ENCODE results near the gene ZNF438.
"Not testable (repeated sequence)": the region's sequence is repeated elsewhere in the genome, so short reads cannot be mapped to it uniquely, and the experiment has no call there.

Gene ZNF438

DNA sequence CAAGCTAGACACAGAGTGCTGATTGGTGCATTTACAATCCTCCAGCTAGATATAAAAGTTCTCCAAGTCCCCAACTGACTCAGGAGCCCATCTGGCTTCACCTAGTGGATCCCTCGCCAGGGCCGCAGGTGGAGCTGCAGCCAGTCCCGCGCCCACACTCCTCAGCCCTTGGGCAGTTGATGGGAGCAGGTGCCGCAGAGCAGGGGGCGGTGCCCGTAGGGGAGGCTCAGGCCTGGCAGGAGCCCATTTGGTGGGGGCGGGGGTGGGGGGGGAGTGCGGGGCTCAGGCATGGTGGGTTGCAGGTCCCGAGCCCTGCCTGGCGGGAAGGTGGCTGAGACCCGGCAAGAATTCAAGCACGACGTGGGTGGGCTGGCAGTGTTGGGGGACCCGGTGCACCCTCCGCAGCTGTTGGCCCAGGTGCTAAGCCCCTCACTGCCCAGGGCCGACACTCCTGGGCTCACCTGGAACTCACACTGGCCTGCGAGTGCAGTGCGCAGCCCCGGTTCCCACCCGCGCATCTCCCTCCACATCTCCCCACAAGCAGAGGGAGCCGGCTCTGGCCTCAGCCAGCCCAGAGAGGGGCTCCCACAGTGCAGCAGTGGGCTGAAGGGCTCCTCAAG lies 101.7 kb downstream of the ZNF438 start:
- no peaks in the 10 kb centered on the region for H3K79me2 ChIP-seq (ENCODE audit: insufficient read depth, low read length)
- no peaks in the 10 kb centered on the region for H3K27me3 ChIP-seq (ENCODE audit: insufficient read depth, low read length, poor library complexity)
- no peak overlapping the region for H3K27ac ChIP-seq (ENCODE audit: low read length)
- TF ChIP-seq, protein P1, sequence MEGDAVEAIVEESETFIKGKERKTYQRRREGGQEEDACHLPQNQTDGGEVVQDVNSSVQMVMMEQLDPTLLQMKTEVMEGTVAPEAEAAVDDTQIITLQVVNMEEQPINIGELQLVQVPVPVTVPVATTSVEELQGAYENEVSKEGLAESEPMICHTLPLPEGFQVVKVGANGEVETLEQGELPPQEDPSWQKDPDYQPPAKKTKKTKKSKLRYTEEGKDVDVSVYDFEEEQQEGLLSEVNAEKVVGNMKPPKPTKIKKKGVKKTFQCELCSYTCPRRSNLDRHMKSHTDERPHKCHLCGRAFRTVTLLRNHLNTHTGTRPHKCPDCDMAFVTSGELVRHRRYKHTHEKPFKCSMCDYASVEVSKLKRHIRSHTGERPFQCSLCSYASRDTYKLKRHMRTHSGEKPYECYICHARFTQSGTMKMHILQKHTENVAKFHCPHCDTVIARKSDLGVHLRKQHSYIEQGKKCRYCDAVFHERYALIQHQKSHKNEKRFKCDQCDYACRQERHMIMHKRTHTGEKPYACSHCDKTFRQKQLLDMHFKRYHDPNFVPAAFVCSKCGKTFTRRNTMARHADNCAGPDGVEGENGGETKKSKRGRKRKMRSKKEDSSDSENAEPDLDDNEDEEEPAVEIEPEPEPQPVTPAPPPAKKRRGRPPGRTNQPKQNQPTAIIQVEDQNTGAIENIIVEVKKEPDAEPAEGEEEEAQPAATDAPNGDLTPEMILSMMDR (IDR thresholded peaks at IDR 0.05; ENCODE audit: borderline replicate concordance, extremely low read depth, low read length, poor library complexity, severe bottlenecking): no peak
- H2AFZ ChIP-seq (ENCODE audit: low read depth, low read length): no peak overlapping the region
- no peak overlapping the region for H3K9ac ChIP-seq (ENCODE audit: low read depth, low read length)
- 0 out of 2 replicates have a peak, but pooled peaks cover 4% of the 10 kb centered on the region for H3K36me3 ChIP-seq (ENCODE audit: insufficient read depth, low read length)
- H3K4me2 ChIP-seq (ENCODE audit: insufficient read depth, low read length): no peak overlapping the region
- H4K20me1 ChIP-seq (ENCODE audit: insufficient read depth, low read length): no peaks in the 10 kb centered on the region
- no peak for DNase-seq
- peaks cover 14% of the 10 kb centered on the region for H3K4me1 ChIP-seq (ENCODE audit: insufficient read depth, low read length)
- ATAC-seq (ENCODE audit: insufficient read depth, low read depth): no peak
- H3K4me3 ChIP-seq (ENCODE audit: low read depth in 1 of 2, low read length in 2 of 2): no peak overlapping the region
- peaks cover 6% of the 10 kb centered on the region for H3K9me3 ChIP-seq (ENCODE audit: insufficient read depth, low read length, severe bottlenecking)

DNA sequence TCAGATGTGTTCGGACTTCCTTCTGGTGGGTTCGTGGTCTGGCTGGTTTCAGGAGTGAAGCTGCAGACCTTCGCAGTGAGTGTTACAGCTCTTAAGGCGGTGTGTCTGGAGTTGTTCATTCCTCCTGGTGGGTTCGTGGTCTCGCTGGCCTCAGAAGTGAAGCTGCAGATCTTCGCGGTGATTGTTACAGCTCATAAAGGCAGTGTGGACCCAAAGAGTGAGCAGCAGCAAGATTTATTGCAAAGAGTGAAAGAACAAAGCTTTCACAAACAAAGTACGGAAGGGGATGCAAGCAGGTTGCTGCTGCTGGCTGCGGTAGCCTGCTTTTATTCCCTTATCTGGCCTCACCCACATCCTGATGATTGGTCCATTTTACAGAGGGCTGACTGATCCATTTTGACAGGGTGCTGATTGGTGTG lies 102.3 kb downstream of the ZNF438 start:
- not testable (repeated sequence) for H2AFZ ChIP-seq (ENCODE audit: low read depth, low read length); H3K4me3 ChIP-seq (ENCODE audit: low read depth in 1 of 2, low read length in 2 of 2); H3K27me3 ChIP-seq (ENCODE audit: insufficient read depth, low read length, poor library complexity); H3K9ac ChIP-seq (ENCODE audit: low read depth, low read length); H3K36me3 ChIP-seq (ENCODE audit: insufficient read depth, low read length); H3K4me2 ChIP-seq (ENCODE audit: insufficient read depth, low read length); H4K20me1 ChIP-seq (ENCODE audit: insufficient read depth, low read length); H3K79me2 ChIP-seq (ENCODE audit: insufficient read depth, low read length)
- peak; percentile 57 for DNase-seq
- peaks cover 14% of the 10 kb centered on the region for H3K4me1 ChIP-seq (ENCODE audit: insufficient read depth, low read length)
- peaks cover 12% of the 10 kb centered on the region for H3K9me3 ChIP-seq (ENCODE audit: insufficient read depth, low read length, severe bottlenecking)
- peak; percentile 68 for ATAC-seq (ENCODE audit: insufficient read depth, low read depth)
- peak overlapping the region; percentile 5; the same call in 1 of the 2 replicates for H3K27ac ChIP-seq (ENCODE audit: low read length)

DNA sequence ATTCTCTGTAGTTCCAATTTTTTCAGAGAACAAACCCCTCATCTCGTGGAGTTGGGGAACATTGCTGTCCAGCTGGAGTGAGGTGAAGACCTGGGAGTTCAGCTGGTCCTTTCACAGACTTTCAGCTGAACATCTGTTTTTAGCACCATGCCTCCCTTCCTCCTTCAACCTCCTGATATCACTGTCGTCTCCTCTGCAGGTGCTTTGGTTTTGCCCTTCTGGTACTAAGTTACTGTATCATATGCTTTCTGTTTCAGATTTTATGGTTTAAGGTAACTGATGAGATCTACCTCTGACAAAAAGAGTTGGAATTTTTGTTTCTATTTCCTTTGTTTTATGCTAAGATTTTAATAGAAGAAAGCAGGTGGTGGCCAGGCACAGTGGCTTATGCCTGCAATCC lies 102.9 kb downstream of the ZNF438 start:
- Histone ChIP-seq H3K36me3 (ENCODE audit: insufficient read depth, low read length) (peaks cover 8% of the 10 kb centered on the region; the same call in 1 of the 2 replicates), H3K4me1 (ENCODE audit: insufficient read depth, low read length) (peaks cover 14% of the 10 kb centered on the region), H2AFZ (ENCODE audit: low read depth, low read length) (no peak overlapping the region), H3K9ac (ENCODE audit: low read depth, low read length) (no peak overlapping the region), H3K9me3 (ENCODE audit: insufficient read depth, low read length, severe bottlenecking) (peaks cover 17% of the 10 kb centered on the region), H3K27me3 (ENCODE audit: insufficient read depth, low read length, poor library complexity) (no peaks in the 10 kb centered on the region), H4K20me1 (ENCODE audit: insufficient read depth, low read length) (no peaks in the 10 kb centered on the region), H3K4me2 (ENCODE audit: insufficient read depth, low read length) (no peak overlapping the region), H3K79me2 (ENCODE audit: insufficient read depth, low read length) (no peaks in the 10 kb centered on the region), H3K27ac (ENCODE audit: low read length) (peak overlapping the region; percentile 5; the same call in 1 of the 2 replicates), H3K4me3 (ENCODE audit: low read depth in 1 of 2, low read length in 2 of 2) (no peak overlapping the region)
- DNase-seq: no peak
- no peak for TF ChIP-seq EZH2 (IDR thresholded peaks at IDR 0.05; ENCODE audit: borderline replicate concordance, low read depth, low read length, severe bottlenecking)
- TF ChIP-seq, protein P1 (IDR thresholded peaks at IDR 0.05; ENCODE audit: borderline replicate concordance, extremely low read depth, low read length, poor library complexity, severe bottlenecking): no peak
- peak; percentile 63 for ATAC-seq (ENCODE audit: insufficient read depth, low read depth)

DNA sequence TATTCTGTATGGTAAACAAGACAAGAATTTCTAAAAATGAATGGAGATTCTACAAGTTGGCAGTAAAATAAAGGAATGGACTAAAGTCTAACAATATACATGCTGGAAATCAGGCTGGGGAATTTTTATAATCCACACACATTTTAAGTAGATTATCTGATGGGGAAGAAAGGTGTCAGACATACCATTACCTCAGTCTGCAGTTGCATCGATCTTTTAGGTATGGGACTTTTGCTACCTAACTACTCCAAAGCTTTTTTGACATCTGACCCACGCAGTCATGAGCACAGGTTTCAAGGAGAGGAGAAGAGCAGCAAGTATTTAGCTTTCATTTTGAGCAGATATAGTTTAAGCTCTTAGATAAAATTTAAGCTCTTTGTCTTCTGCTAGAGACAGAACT lies 113.0 kb downstream of the ZNF438 start:
- ATAC-seq (ENCODE audit: insufficient read depth, low read depth): no peak
- Histone ChIP-seq H3K4me3 (ENCODE audit: low read depth in 1 of 2, low read length in 2 of 2) (no peak overlapping the region), H3K4me1 (ENCODE audit: insufficient read depth, low read length) (no peaks in the 10 kb centered on the region)

More for the DNA sequence above, 113.0 kb downstream of the ZNF438 start:
- Histone ChIP-seq H2AFZ (ENCODE audit: low read depth, low read length) (no peak overlapping the region), H3K27me3 (ENCODE audit: insufficient read depth, low read length, poor library complexity) (no peaks in the 10 kb centered on the region), H3K36me3 (ENCODE audit: insufficient read depth, low read length) (no peaks in the 10 kb centered on the region; the same call in 1 of the 2 replicates), H3K9me3 (ENCODE audit: insufficient read depth, low read length, severe bottlenecking) (no peaks in the 10 kb centered on the region), H3K79me2 (ENCODE audit: insufficient read depth, low read length) (no peaks in the 10 kb centered on the region), H3K27ac (ENCODE audit: low read length) (no peak overlapping the region), H4K20me1 (ENCODE audit: insufficient read depth, low read length) (no peaks in the 10 kb centered on the region), H3K9ac (ENCODE audit: low read depth, low read length) (no peak overlapping the region), H3K4me2 (ENCODE audit: insufficient read depth, low read length) (no peak overlapping the region)
- no peak for DNase-seq
- no peak for TF ChIP-seq EZH2 (IDR thresholded peaks at IDR 0.05; ENCODE audit: borderline replicate concordance, low read depth, low read length, severe bottlenecking)
- TF ChIP-seq, protein P1 (IDR thresholded peaks at IDR 0.05; ENCODE audit: borderline replicate concordance, extremely low read depth, low read length, poor library complexity, severe bottlenecking): no peak
